Colon (tissue), 2 donors: ENCODE results near the gene MRO.
"Not testable (repeated sequence)": the region's sequence is repeated elsewhere in the genome, so short reads cannot be mapped to it uniquely, and the experiment has no call there.

Experiments
- FAIRE-seq: peaks from 2 replicates; lab custom pipeline; 2012; peaks lifted over from hg19 to GRCh38; lab: Jason Lieb, UNC
- donor health status: control.
- donor health status: control.

Gene MRO

GRCh38 chr18:50833496-50833895 lies 13.7 kb upstream of the MRO start:
- FAIRE-seq = not testable (repeated sequence)

- no peak for FAIRE-seq
These were observed 12.9 kb upstream of the MRO start for GRCh38 chr18:50832754-50833153.

GRCh38 chr18:50830544-50830943 lies 10.7 kb upstream of the MRO start:
- no peak for FAIRE-seq

GRCh38 chr18:50829644-50830043 lies 9.8 kb upstream of the MRO start:
- no peak for FAIRE-seq

- FAIRE-seq = peak; percentile 36
These were observed 6.2 kb upstream of the MRO start for GRCh38 chr18:50826027-50826426.

GRCh38 chr18:50825621-50826020 lies 5.8 kb upstream of the MRO start:
- no peak for FAIRE-seq

GRCh38 chr18:50822756-50823155 lies 2.9 kb upstream of the MRO start:
- FAIRE-seq = no peak

GRCh38 chr18:50820901-50821520 lies 1.2 kb upstream of the MRO start:
- FAIRE-seq = no peak

GRCh38 chr18:50819027-50819727 lies 639 bp downstream of the MRO start:
- no peak for FAIRE-seq

GRCh38 chr18:50816419-50817166 lies 3.2 kb downstream of the MRO start:
- no peak for FAIRE-seq

- FAIRE-seq = no peak
These were observed 5.4 kb downstream of the MRO start for GRCh38 chr18:50814395-50814794.

GRCh38 chr18:50813353-50813752 lies 6.5 kb downstream of the MRO start:
- no peak for FAIRE-seq

GRCh38 chr18:50812834-50813233 lies 7.0 kb downstream of the MRO start:
- no peak for FAIRE-seq

GRCh38 chr18:50807176-50807575 lies 12.6 kb downstream of the MRO start:
- FAIRE-seq = no peak

GRCh38 chr18:50806208-50806616 lies 13.6 kb downstream of the MRO start:
- no peak for FAIRE-seq

GRCh38 chr18:50805732-50806131 lies 14.1 kb downstream of the MRO start:
- FAIRE-seq = no peak

- no peak for FAIRE-seq
These were observed 16.2 kb downstream of the MRO start for GRCh38 chr18:50803592-50803991.

- FAIRE-seq = no peak
These were observed 17.7 kb downstream of the MRO start for GRCh38 chr18:50802141-50802540.

- FAIRE-seq = no peak
These were observed 22.7 kb downstream of the MRO start for GRCh38 chr18:50797142-50797541.

GRCh38 chr18:50796495-50796894 lies 23.3 kb downstream of the MRO start:
- no peak for FAIRE-seq

GRCh38 chr18:50793641-50794565 lies 25.9 kb downstream of the MRO start:
- FAIRE-seq = no peak

GRCh38 chr18:50792885-50793284 lies 26.9 kb downstream of the MRO start:
- FAIRE-seq = no peak
